SKM-1 treated with dmso at 0.1 percent for 144 hours (cell line): Measurements from ENCODE around the gene SPANXN2.
"Not testable (repeated sequence)": the region's sequence is repeated elsewhere in the genome, so short reads cannot be mapped to it uniquely, and the experiment has no call there.

Experiments
- DNase-seq: peaks from one replicate; lab custom pipeline; 2025; ENCODE audit not compliant: unreplicated experiment; lab: John Stamatoyannopoulos, UW

The SPANXN2 gene

GRCh38 chrX:143720652-143721051 is at the start of gene SPANXN2:
Gene SPANXN2 (minus strand): TSS chrX:143720752. CDS start chrX:143720668, 84 bp downstream.
- DNase-seq, result not testable (repeated sequence)

- no peak for DNase-seq
These were observed 48.4 kb upstream of the SPANXN2 start for GRCh38 chrX:143768976-143769375.

- DNase-seq, result not testable (repeated sequence)
These were observed 47.2 kb upstream of the SPANXN2 start for GRCh38 chrX:143767789-143768188.

DNA sequence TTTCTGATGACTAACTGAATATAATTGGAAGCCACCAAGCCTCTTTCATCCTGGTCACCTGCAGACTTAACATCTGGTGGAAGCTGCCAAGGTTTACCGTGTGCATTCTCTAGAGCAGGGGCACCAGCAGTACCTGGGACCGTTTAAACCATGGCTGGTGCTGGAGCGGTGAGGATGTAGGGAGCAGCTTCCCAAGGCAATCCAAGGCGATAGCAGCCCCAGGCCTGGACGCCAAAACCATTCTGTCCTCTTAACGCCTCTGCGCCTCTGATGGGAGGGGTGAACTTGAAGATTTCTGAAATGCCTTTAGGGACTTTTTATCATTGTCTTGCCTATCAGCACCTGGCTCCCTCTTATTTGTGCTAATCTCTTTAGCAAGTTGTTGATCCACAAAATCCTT is 37.3 kb upstream of the SPANXN2 start:
- no peak for DNase-seq

GRCh38 chrX:143757375-143757774 is 36.8 kb upstream of the SPANXN2 start:
- DNase-seq, result no peak

GRCh38 chrX:143754183-143754582 is 33.6 kb upstream of the SPANXN2 start:
- no peak for DNase-seq

DNA sequence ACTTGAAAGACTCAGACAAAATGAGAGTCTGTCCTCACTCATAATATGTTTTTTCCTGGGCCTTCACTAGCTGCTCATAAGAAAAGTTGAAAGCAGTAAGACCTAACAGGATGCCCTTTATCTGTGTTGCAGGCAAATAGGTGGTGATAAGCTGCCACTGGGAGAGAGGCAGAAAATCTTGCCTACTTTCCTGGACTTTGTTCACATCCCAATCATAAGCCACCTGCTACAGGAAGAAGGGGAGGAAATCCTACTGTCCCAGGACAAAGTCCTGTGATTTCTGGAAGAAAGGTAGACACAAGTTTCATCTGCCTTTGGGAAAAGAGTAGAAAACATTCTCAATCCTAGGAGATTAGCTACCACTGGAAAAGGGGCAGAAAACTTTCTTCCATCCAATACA is 13.3 kb upstream of the SPANXN2 start:
- DNase-seq, result no peak

DNA sequence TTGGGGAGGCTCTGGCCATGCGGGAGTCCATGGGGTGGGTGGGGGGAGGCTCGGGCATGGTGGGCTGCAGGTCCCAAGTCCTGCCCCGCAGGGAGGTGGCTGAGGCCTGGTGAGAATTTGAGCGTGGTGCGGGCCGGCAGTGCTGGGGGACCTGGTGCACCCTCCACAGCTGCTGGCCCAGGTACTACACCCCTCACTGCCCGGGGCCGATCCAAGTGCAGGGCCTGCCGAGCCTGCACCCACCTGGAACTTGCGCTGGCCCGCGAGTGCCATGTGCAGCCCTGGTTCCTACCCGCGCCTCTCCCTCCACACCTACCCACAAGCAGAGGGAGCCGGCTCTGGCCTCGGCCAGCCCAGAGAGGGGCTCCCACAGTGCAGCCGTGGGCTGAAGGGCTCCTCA is 5.7 kb upstream of the SPANXN2 start:
- no peak for DNase-seq

DNA sequence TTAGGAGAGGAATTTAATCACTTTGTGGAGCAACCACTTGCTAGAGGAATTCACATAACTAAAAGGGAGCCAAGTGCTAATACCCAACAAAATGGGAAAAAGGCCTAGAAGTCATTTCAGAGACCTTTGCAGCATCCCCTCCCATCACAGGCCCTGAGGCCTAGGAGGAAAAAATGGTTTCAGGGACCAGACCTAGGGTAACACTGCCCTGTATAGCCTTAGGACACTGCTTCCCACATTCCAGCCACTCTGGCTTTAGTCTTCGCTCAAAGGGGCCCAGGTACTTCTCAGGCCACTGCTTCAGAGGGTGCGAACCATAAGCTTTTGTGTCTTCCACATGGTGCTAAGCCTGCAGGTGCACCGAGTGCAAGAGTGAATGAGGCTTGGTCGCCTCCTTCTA is 19.1 kb downstream of the SPANXN2 start:
- DNase-seq, result no peak

- DNase-seq, result no peak
These were observed 25.7 kb downstream of the SPANXN2 start for GRCh38 chrX:143694885-143695284.

- DNase-seq, result no peak
These were observed 37.1 kb downstream of the SPANXN2 start for GRCh38 chrX:143683486-143683885.

DNA sequence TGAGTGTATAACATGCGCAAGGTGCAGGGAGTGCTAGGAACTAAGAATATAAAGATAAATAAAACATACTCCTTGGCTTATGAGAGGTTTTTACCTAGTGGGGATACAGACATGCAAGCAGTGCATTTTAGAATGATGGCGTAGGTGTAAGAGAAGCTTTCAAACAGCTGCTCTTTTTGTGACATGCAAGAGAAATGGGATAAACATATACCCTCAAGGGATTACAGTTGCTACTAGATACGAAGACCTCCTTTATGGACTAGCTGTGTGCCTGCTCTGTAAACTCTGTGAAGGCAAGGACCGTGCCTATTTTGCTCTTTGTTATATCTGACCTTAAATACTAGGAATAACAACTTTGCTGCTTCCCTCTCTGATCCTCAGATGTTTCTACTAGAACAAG is 45.6 kb downstream of the SPANXN2 start:
- no peak for DNase-seq

- DNase-seq, result peak; percentile 1
These were observed 51.2 kb downstream of the SPANXN2 start for GRCh38 chrX:143669395-143669794.

DNA sequence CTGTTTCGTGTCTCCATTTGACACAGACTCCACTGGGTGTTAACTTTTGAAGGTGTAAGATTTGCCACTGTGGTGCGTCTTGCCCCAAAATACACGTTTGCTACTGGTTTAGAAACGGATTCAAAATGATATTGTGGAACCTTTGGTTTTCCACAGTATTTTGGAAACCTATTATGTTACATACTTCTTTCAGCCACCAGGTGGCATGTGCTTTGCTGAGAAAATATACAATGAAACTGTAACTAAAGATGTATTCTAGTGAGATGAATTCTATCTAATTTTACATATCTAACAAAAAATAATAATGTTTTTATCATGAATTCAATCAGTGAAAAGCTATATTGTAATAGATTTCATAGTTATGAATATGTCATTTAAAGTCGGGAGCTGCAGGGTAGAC is 56.2 kb downstream of the SPANXN2 start:
- peak; percentile 7 for DNase-seq

DNA sequence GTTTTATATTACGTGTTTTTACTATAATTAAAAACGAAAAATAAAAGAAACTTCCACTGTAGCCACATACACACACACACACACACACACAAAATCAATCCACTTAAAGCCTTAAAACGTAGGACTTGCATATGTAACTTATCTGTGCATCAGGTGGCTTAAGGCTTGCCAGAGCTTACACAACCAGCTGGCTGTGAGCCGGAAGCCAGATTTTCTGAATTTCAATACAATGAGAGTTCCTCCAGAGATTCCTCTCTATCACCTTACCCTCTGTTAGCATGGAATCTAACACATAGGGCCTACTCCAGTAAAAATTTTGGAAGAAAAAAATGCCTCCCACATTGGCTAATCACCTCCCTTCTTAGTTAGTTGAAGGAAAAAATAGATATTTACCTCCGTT is 56.8 kb downstream of the SPANXN2 start:
- DNase-seq, result no peak
